SK-N-SH (cell line): Measurements from ENCODE around the gene CCSER1. TPM values are rescaled to one million over a fixed set of nuclear protein-coding genes. Genes with fewer than 3 reads are reported as not detected.
"Not testable (repeated sequence)": the region's sequence is repeated elsewhere in the genome, so short reads cannot be mapped to it uniquely, and the experiment has no call there.

Source experiments
- CTCF ChIA-PET: fragments of 300-600, 350-600 bp; formaldehyde crosslinking; extraction: SDS; loops from one replicate; lab custom pipeline; 2021; lab: Yijun Ruan, JAX
- POLR2A ChIA-PET: fragments of 350-600 bp; sonication (Branson Sonifier 250); formaldehyde crosslinking; extraction: SDS; loops from one replicate; lab custom pipeline; 2020; ENCODE audit warnings: antibody characterized with exemption, inconsistent platforms; lab: Yijun Ruan, JAX
- DNase-seq: peaks from one replicate; pipeline ENCODE4 v3.0.0; 2012
- H2AFZ ChIP-seq: fragments of 200-600 bp; sonication (generic); 2 replicates; pipeline ENCODE4 v1.8.1; 2016; ENCODE audit warnings: antibody characterized with exemption, mild to moderate bottlenecking, low read depth
- H3F3A ChIP-seq: fragments of 200-600 bp; sonication (generic); replicated peaks from 2 replicates; pipeline ENCODE3; 2016; ENCODE audit warnings: antibody characterized with exemption, mild to moderate bottlenecking; ENCODE audit not compliant: insufficient read depth
- H3K27ac ChIP-seq, 2 experiments: fragments of 200-500 bp in 1 of 2; fragments of 200-600 bp in 1 of 2; sonication (Bioruptor generic) in 1 of 2; sonication (generic), shearing (Covaris generic) in 1 of 2; 2 replicates each; pipeline versions ENCODE4 v1.5.1 to v1.6.1; 2014 to 2016; ENCODE audit warnings: low read depth in 2 of 2, inconsistent platforms in 1 of 2, low read length in 1 of 2, mild to moderate bottlenecking in 1 of 2, mixed read lengths in 1 of 2
- H3K27me3 ChIP-seq: fragments of 200-600 bp; sonication (generic), shearing (Covaris generic); 2 replicates; pipeline ENCODE4 v1.6.1; 2016; ENCODE audit warnings: mixed run types; ENCODE audit not compliant: insufficient read depth
- H3K36me3 ChIP-seq, 2 experiments: fragments of 200-500 bp in 1 of 2; fragments of 200-600 bp in 1 of 2; sonication (Bioruptor generic) in 1 of 2; sonication (generic) in 1 of 2; replicated peaks in 1 of 2; 2 replicates each; pipeline versions ENCODE3 to v1.5.1; 2014 to 2016; ENCODE audit warnings: low read length in 1 of 2, mild to moderate bottlenecking in 1 of 2; ENCODE audit not compliant: insufficient read depth in 2 of 2, control insufficient read depth in 1 of 2
- H3K4me1 ChIP-seq, 2 experiments: fragments of 200-500 bp in 1 of 2; fragments of 200-600 bp in 1 of 2; sonication (Bioruptor generic) in 1 of 2; sonication (generic), shearing (Covaris generic) in 1 of 2; 2 replicates each; pipeline versions ENCODE4 v1.5.1 to v1.6.1; 2014 to 2016; ENCODE audit warnings: low read depth in 1 of 2, low read length in 1 of 2, mixed run types in 1 of 2; ENCODE audit not compliant: insufficient read depth in 2 of 2, control insufficient read depth in 1 of 2
- H3K4me2 ChIP-seq: fragments of 200-600 bp; sonication (generic), shearing (Covaris generic); 2 replicates; pipeline ENCODE4 v1.6.1; 2017; ENCODE audit warnings: mixed run types
- H3K4me3 ChIP-seq, 2 experiments: fragments of 200-500 bp in 1 of 2; fragments of 200-600 bp in 1 of 2; sonication (Bioruptor generic) in 1 of 2; sonication (generic), shearing (Covaris generic) in 1 of 2; 2 replicates each; pipeline versions ENCODE4 v1.5.1 to v1.8.1; 2014 to 2016; ENCODE audit warnings: low read depth in 2 of 2, inconsistent platforms in 1 of 2, low read length in 1 of 2, mild to moderate bottlenecking in 1 of 2, mixed read lengths in 1 of 2, moderate library complexity in 1 of 2
- H3K79me2 ChIP-seq: fragments of 200-600 bp; sonication (generic); 2 replicates; pipeline ENCODE4 v1.8.1; 2017; ENCODE audit warnings: mild to moderate bottlenecking; ENCODE audit not compliant: insufficient read depth
- H3K9ac ChIP-seq: fragments of 200-600 bp; sonication (generic); 2 replicates; pipeline ENCODE4 v1.6.1; 2017; ENCODE audit warnings: mixed run types
- H3K9me2 ChIP-seq: fragments of 200-600 bp; sonication (generic); 2 replicates; pipeline ENCODE4 v1.6.1; 2017; ENCODE audit warnings: mixed run types
- H3K9me3 ChIP-seq: fragments of 200-600 bp; sonication (generic); 2 replicates; pipeline ENCODE4 v1.6.1; 2017; ENCODE audit warnings: mixed run types, mild to moderate bottlenecking, moderate library complexity
- H4K20me1 ChIP-seq: fragments of 200-600 bp; sonication (generic); 2 replicates; pipeline ENCODE4 v1.6.1; 2017; ENCODE audit warnings: mild to moderate bottlenecking, mixed run types; ENCODE audit not compliant: insufficient read depth
- CHD2 ChIP-seq: fragments of 150-350 bp; IDR thresholded peaks from 2 replicates; pipeline ENCODE4 v1.6.1; 2018; ENCODE audit warnings: low read length; ENCODE audit not compliant: partially characterized antibody
- ELF1 ChIP-seq: IDR thresholded peaks from 2 replicates; pipeline ENCODE4 v1.4.0; 2012
- EP300 ChIP-seq, 2 experiments: IDR thresholded peaks; 2 replicates each; pipeline versions ENCODE4 v1.4.0 to v1.6.1; 2012; ENCODE audit warnings: borderline replicate concordance in 1 of 2, low read depth in 1 of 2, low read length in 1 of 2
- FOSL2 ChIP-seq: IDR thresholded peaks from 2 replicates; pipeline ENCODE4 v1.4.0; 2012; ENCODE audit warnings: low read depth, mild to moderate bottlenecking, moderate library complexity, borderline replicate concordance
- IRF3 ChIP-seq: fragments of 150-350 bp; IDR thresholded peaks from 2 replicates; pipeline ENCODE4 v1.6.1; 2016; ENCODE audit warnings: mild to moderate bottlenecking, low read depth, low read length
- RCOR1 ChIP-seq: fragments of 150-350 bp; IDR thresholded peaks from 2 replicates; pipeline ENCODE4 v1.6.1; 2017; ENCODE audit warnings: antibody characterized with exemption, low read length
- REST ChIP-seq: IDR thresholded peaks from 2 replicates; pipeline ENCODE4 v1.6.1; 2012; ENCODE audit warnings: mild to moderate bottlenecking, low read depth, low read length, moderate library complexity
- RFX5 ChIP-seq: IDR thresholded peaks from 2 replicates; pipeline ENCODE4 v1.6.1; 2012; ENCODE audit warnings: mild to moderate bottlenecking, improper control_type of control experiment, low read length
- SIN3A ChIP-seq: IDR thresholded peaks from 2 replicates; pipeline ENCODE4 v1.6.1; 2012; ENCODE audit warnings: low read depth, mild to moderate bottlenecking, low read length, moderate library complexity, borderline replicate concordance
- TAF1 ChIP-seq: IDR thresholded peaks from 2 replicates; pipeline ENCODE4 v1.6.1; 2012; ENCODE audit warnings: low read depth, mild to moderate bottlenecking, low read length, moderate library complexity, borderline replicate concordance
- TCF12 ChIP-seq: IDR thresholded peaks from 2 replicates; pipeline ENCODE4 v1.4.0; 2012
- USF2 ChIP-seq: fragments of 150-350 bp; IDR thresholded peaks from 2 replicates; pipeline ENCODE4 v1.6.1; 2017; ENCODE audit warnings: antibody characterized with exemption, low read length, low read depth, borderline replicate concordance
- YY1 ChIP-seq: IDR thresholded peaks from 2 replicates; pipeline ENCODE4 v1.4.0; 2012; ENCODE audit warnings: low read depth, mild to moderate bottlenecking
- ZBTB33 ChIP-seq: IDR thresholded peaks from 2 replicates; pipeline ENCODE4 v1.4.0; 2012; ENCODE audit warnings: low read depth, borderline replicate concordance
- WGBS: methylation state at CpG from one replicate; pipeline ENCODE4 v1.1.6; 2017; ENCODE audit warnings: low lambda C conversion rate; 5-methylcytosine and 5-hydroxymethylcytosine counted together
- polyA plus RNA-seq, 3 experiments: library from polyadenylated mRNA; depleted of rRNA; stranded (reverse); fragments of >200 nt; gene quantifications; 2 replicates each; pipeline ENCODE4 v1.2.3, GENCODE V29; 2012

The CCSER1 gene
- polyA plus RNA-seq, 1 of the 3 experiments (the other 2 are of a cell fraction), result 0.05 TPM

- no peak for TF ChIP-seq TAF1
- TF ChIP-seq, all 33 proteins: peak for 0
Observed at GRCh38 chr4:90476019-90476418, 348.8 kb downstream of the CCSER1 start (continued).

- no peaks in the 10 kb centered on the region for H3K9me2 ChIP-seq
- no peaks in the 10 kb centered on the region for H3K79me2 ChIP-seq
- TF ChIP-seq ZBTB33 (no peak), RFX5 (no peak), FOSL2 (no peak), REST (no peak), USF2 (no peak), CHD2 (no peak), YY1 (no peak), IRF3 (no peak), TCF12 (no peak), EP300 (IDR thresholded peaks at IDR 0.05; ENCODE audit: borderline replicate concordance in 1 of 2, low read depth in 1 of 2, low read length in 1 of 2) (no peak), RCOR1 (no peak), SIN3A (no peak), ELF1 (no peak)
- no peak overlapping the region for H2AFZ ChIP-seq
- no peaks in the 10 kb centered on the region for H3K9me3 ChIP-seq
- H3K4me3 ChIP-seq, result no peak overlapping the region
- H4K20me1 ChIP-seq, result no peaks in the 10 kb centered on the region
- H3K27ac ChIP-seq, result no peak overlapping the region
- DNase-seq, result no peak
- H3K36me3 ChIP-seq, result no peaks in the 10 kb centered on the region
- POLR2A ChIA-PET, result no interaction called here
- 42% methylated on average over 4 of the region's 4 CpGs for WGBS
- H3K27me3 ChIP-seq, result no peaks in the 10 kb centered on the region
- H3K4me2 ChIP-seq, result no peak overlapping the region
- H3K4me1 ChIP-seq, result no peaks in the 10 kb centered on the region
- CTCF ChIA-PET, result no interaction called here
- no peaks in the 10 kb centered on the region for H3F3A ChIP-seq
- H3K9ac ChIP-seq, result no peak overlapping the region
Observed at GRCh38 chr4:90476586-90476985, 349.4 kb downstream of the CCSER1 start.

GRCh38 chr4:90484894-90485293 lies 357.7 kb downstream of the CCSER1 start:
- H3K9me2 ChIP-seq, CTCF ChIA-PET: not testable (repeated sequence)
- 57% methylated on average over 6 of the region's 9 CpGs for WGBS

More at GRCh38 chr4:90484894-90485293, 357.7 kb downstream of the CCSER1 start:
- H3F3A ChIP-seq, H3K4me3 ChIP-seq, H3K27ac ChIP-seq, H3K9ac ChIP-seq, H3K36me3 ChIP-seq, POLR2A ChIA-PET, H3K9me3 ChIP-seq, H3K4me1 ChIP-seq, H2AFZ ChIP-seq, DNase-seq, H3K4me2 ChIP-seq, H3K79me2 ChIP-seq, H4K20me1 ChIP-seq, H3K27me3 ChIP-seq: not testable (repeated sequence)
